K562 (cell line): ENCODE measurements around the gene METTL23. TPM values are rescaled to one million over a fixed set of nuclear protein-coding genes. Genes with fewer than 3 reads are reported as not detected.
A peak's percentile ranks its signal among the peaks of the same experiment; 100 is the strongest.

Source experiments
- ATF2 ChIP-seq: sonication (generic); formaldehyde crosslinking; IDR thresholded peaks from 2 replicates; pipeline ENCODE4 v1.8.1; 2022; ENCODE audit warnings: missing genetic modification reagents
- CEBPB ChIP-seq: fragments of 450-650 bp; IDR thresholded peaks from 2 replicates; pipeline ENCODE4 v1.6.1; 2016; ENCODE audit warnings: missing genetic modification characterization, missing compliant biosample characterization
- CXXC5 ChIP-seq: fragments of 250-450 bp; sonication (Bioruptor Pico); IDR thresholded peaks from 2 replicates; pipeline ENCODE4 v1.8.0; 2022; ENCODE audit warnings: inconsistent platforms, mild to moderate bottlenecking, moderate library complexity
- GTF2B ChIP-seq: IDR thresholded peaks from 2 replicates; pipeline ENCODE4 v1.6.1; 2011; ENCODE audit not compliant: insufficient read length; ENCODE audit errors: extremely low read depth
- GTF2F1 ChIP-seq: IDR thresholded peaks from 2 replicates; pipeline ENCODE4 v1.6.1; 2011; ENCODE audit warnings: low read depth, low read length, improper control_type of control experiment
- HES1 ChIP-seq: fragments of 450-650 bp; IDR thresholded peaks from 2 replicates; pipeline ENCODE4 v1.6.1; 2016; ENCODE audit warnings: low read depth, mild to moderate bottlenecking, moderate library complexity
- MED1 ChIP-seq: sonication (generic); formaldehyde crosslinking; IDR thresholded peaks from 2 replicates; pipeline ENCODE4 v1.8.1; 2023; ENCODE audit warnings: missing genetic modification reagents, borderline replicate concordance
- NFE2 ChIP-seq: IDR thresholded peaks from 2 replicates; pipeline ENCODE4 v1.6.1; 2014; ENCODE audit warnings: antibody characterized with exemption, low read depth
- NR4A1 ChIP-seq, 2 experiments: fragments of 250-450 bp in 1 of 2; fragments of 450-650 bp in 1 of 2; sonication (Bioruptor Pico) in 1 of 2; IDR thresholded peaks; 2 replicates each; pipeline versions ENCODE4 v1.4.0 to v1.6.1; 2016 to 2020; ENCODE audit warnings: mild to moderate bottlenecking in 2 of 2, missing compliant biosample characterization in 1 of 2, missing genetic modification characterization in 1 of 2, moderate library complexity in 1 of 2
- NUFIP1 ChIP-seq: fragments of 450-650 bp; IDR thresholded peaks from 2 replicates; pipeline ENCODE4 v1.6.1; 2018; ENCODE audit not compliant: partially characterized antibody
- PHF21A ChIP-seq: fragments of 450-650 bp; IDR thresholded peaks from 2 replicates; pipeline ENCODE4 v1.6.1; 2017; ENCODE audit warnings: low read depth, borderline replicate concordance
- POLR2AphosphoS2 ChIP-seq: IDR thresholded peaks from 2 replicates; pipeline ENCODE4 v1.6.1; 2012; ENCODE audit warnings: low read length, improper control_type of control experiment
- POLR2B ChIP-seq: fragments of 450-650 bp; IDR thresholded peaks from 2 replicates; pipeline ENCODE4 v1.6.1; 2018; ENCODE audit warnings: low read depth; ENCODE audit not compliant: partially characterized antibody
- PRDM10 ChIP-seq: fragments of 450-650 bp; IDR thresholded peaks from 2 replicates; pipeline ENCODE4 v1.6.1; 2018; ENCODE audit not compliant: partially characterized antibody
- PTRF ChIP-seq: fragments of 450-650 bp; IDR thresholded peaks from 2 replicates; pipeline ENCODE4 v1.6.1; 2016; ENCODE audit warnings: mild to moderate bottlenecking, missing genetic modification characterization, missing compliant biosample characterization
- RBM34 ChIP-seq: fragments of 200-400 bp; formaldehyde crosslinking; IDR thresholded peaks from 2 replicates; pipeline ENCODE4 v1.6.1; 2018; ENCODE audit warnings: low read length, borderline replicate concordance; ENCODE audit not compliant: insufficient read depth
- SETDB1 ChIP-seq: IDR thresholded peaks from one replicate; pipeline ENCODE4 v1.6.1; 2012; ENCODE audit warnings: low read length, control low read depth, inconsistent platforms
- SIRT6 ChIP-seq: IDR thresholded peaks from one replicate; pipeline ENCODE4 v1.6.1; 2012; ENCODE audit warnings: low read depth, mild to moderate bottlenecking, control low read depth, inconsistent platforms, low read length, moderate library complexity
- SRSF9 ChIP-seq: fragments of 200-400 bp; formaldehyde crosslinking; IDR thresholded peaks from 2 replicates; pipeline ENCODE4 v1.6.1; 2017; ENCODE audit warnings: low read depth, low read length, borderline replicate concordance
- TAF7 ChIP-seq: fragments of 450-650 bp; IDR thresholded peaks from 2 replicates; pipeline ENCODE4 v1.6.1; 2016; ENCODE audit warnings: missing genetic modification characterization, missing compliant biosample characterization
- XRCC5 ChIP-seq: fragments of 200-400 bp; formaldehyde crosslinking; IDR thresholded peaks from 2 replicates; pipeline ENCODE4 v1.6.1; 2017; ENCODE audit warnings: low read depth, mild to moderate bottlenecking, low read length
- ZNF140 ChIP-seq: fragments of 250-450 bp; sonication (Bioruptor Pico); IDR thresholded peaks from 2 replicates; pipeline ENCODE4 v1.8.0; 2021; ENCODE audit warnings: moderate library complexity, mild to moderate bottlenecking, inconsistent platforms
- ZNF384 ChIP-seq: IDR thresholded peaks from 2 replicates; pipeline ENCODE4 v1.6.1; 2012; ENCODE audit warnings: low read depth, low read length, improper control_type of control experiment
- ZNF778 ChIP-seq: fragments of 450-650 bp; formaldehyde crosslinking; IDR thresholded peaks from 2 replicates; pipeline ENCODE4 v1.4.0; 2020; ENCODE audit warnings: mild to moderate bottlenecking, moderate library complexity
- polyA plus RNA-seq, 8 experiments: library from polyadenylated mRNA; depleted of rRNA in 4 of 8; stranded (reverse) in 5 of 8; unstranded in 3 of 8; fragments of >200 nt; fragmentation: Nextera tagmentation in 2 of 8; fragmentation: Illumina TruSeq in 1 of 8; extraction: Ambion mirVana in 2 of 8; extraction: Trizol in 1 of 8; gene quantifications; 2 replicates each; pipeline versions ENCODE4 v1.2.1 to v1.2.3, GENCODE V29; 2011 to 2014; ENCODE audit warnings: inconsistent platforms in 1 of 8, missing spikeins in 1 of 8
- total RNA-seq, 7 experiments: library from RNA; depleted of rRNA in 6 of 7; stranded (reverse); fragments of >200 nt in 6 of 7; fragmentation: Illumina TruSeq in 2 of 7; extraction: Trizol in 2 of 7; gene quantifications; 2 replicates each; pipeline versions ENCODE4 v1.2.1 to v1.2.3, GENCODE V29; 2011 to 2021; ENCODE audit warnings: low replicate concordance in 1 of 7

The METTL23 gene
- total and polyA plus RNA-seq, 9 of the 15 experiments (the other 6 are each of a cell fraction or from before 2014, with no cell fraction given) = 29.4 to 67.3 (median 41.6) TPM

- TF ChIP-seq SIRT6 (no peak), GTF2F1 (no peak), ZNF384 (no peak), CXXC5 (CRISPR knock-in tag) (peak; percentile 76), NUFIP1 (no peak), ZNF140 (no peak), RBM34 (no peak), SETDB1 (no peak), GTF2B (no peak), NFE2 (no peak), XRCC5 (no peak), ATF2 (CRISPR knock-in tag) (no peak), PRDM10 (peak; percentile 13), ZNF778 (CRISPR knock-in tag) (no peak), SRSF9 (no peak), HES1 (no peak), MED1 (CRISPR knock-in tag) (no peak), POLR2B (no peak), POLR2AphosphoS2 (no peak), CEBPB (tag) (0 out of 2 replicates have a peak, but pooled peaks have one; percentile 30), NR4A1 (CRISPR knock-in tag; IDR thresholded peaks at IDR 0.05) (no peak), NR4A1 (tag; IDR thresholded peaks at IDR 0.05) (no peak), PHF21A (no peak), PTRF (no peak), TAF7 (no peak)
Measured at GRCh38 chr17:76726231-76726775, 336 bp upstream of the METTL23 start, which contains the start of gene JMJD6 (continued).
